Activated T-helper 1 cell treated with anti-CD3 and anti-CD28 coated beads, Interleukin-2, amount 50 U/mL, for 16 hours (primary cell): ENCODE results near the gene SAMD4B.
A peak's percentile ranks its signal among the peaks of the same experiment; 100 is the strongest.

ENCODE experiments used
- DNase-seq, 2 donors: peaks; one replicate each; pipeline ENCODE4 v3.0.0-alpha.2; 2020; ENCODE audit warnings: low read depth in 1 of 2, low spot score in 1 of 2

Gene SAMD4B

DNA sequence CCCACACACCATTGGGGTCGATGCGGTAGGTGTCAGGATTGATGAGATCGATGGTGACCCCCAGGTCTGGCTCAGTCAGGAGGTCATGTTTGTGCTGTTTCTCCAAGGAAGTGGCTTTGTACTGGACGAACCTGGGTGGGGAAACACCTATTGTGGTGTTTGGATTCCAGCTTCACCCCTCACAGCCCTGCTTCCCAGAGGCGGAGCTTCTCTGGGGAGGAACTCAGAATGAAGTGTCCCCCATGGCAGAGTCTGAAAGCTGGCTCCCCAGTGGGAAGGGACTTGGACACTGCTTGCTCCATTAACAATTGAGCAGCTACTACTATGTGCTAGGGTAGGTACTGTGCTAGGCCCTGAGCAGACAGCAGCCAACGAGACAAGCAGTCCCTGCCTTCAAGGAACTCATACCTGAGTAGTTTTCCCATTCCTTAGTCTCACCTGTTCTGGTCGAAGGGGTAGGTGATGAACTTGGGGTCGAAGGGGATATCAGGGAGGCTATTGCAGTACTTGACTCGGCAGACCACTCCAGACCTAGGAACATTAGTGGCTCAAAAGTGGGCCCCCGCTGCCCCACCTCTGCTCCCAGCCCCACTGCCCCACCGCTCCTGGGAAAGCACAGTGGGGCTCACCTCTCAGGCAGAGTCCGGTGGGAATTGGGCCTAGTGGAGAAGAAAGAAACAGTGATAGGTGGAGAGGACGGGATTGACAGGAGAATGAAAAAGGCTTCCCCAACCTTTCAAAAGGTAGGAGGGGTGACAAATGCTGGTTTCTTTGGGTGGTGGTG lies 47.6 kb downstream of the SAMD4B start:
- no peak for DNase-seq

DNA sequence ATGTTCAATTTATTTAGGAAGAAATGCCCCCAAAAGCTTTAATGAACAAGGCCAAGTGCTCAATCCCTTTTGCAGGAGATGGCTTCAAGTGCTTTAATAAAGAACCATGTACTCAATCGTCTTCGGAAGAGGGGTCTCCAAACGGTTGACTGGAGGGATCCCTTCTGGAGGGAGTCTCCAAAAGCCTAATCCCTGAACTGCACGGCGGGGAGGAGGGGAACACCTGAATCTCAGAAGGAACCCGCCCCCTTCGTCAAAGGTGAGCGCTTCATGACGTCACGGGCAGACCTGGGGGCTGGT lies 48.2 kb downstream of the SAMD4B start:
- DNase-seq = no peak

- peak; percentile 81 to 92 for DNase-seq
These were observed 48.7 kb downstream of the SAMD4B start, which contains the start of the genes MED29 and PAF1 for GRCh38 chr19:39390751-39391437. Gene MED29 (plus strand): TSS chr19:39391378. CDS start chr19:39391423, 45 bp downstream. Gene PAF1 (minus strand): TSS chr19:39391106. CDS start chr19:39390864, 242 bp downstream.

GRCh38 chr19:39397360-39398296 lies 55.4 kb downstream of the SAMD4B start:
- DNase-seq = peak; percentile 87 to 94

DNA sequence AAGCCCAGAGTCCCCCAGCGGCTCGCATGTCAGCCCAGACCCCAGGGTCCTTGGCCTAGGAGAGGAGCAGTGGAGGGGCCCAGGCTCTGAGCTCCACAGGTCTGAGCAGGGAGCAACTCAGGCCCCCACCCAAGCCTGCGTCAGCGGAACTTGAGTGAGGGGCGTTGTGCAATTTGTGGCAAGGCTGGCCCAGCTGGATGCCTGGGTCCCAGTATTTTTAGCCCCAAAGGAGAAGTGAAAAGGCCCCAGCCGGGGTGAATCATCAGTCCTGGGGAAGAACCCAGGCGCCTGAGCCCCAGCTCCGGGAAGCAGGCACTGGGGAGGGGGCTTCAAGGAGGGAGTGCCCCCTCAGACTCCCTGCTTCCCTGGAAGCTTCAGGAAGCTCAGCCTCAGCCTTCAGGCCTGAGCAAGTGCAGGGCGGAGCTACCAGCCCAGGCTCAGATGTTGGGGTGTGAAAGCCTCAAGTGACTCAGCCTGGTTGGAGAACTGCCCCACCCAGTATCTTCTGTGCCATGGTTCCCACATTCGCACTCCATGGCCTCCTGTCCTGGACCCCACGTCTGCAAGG lies 56.2 kb downstream of the SAMD4B start:
- DNase-seq = no peak

GRCh38 chr19:39399668-39400050 lies 57.4 kb downstream of the SAMD4B start:
- no peak for DNase-seq

GRCh38 chr19:39400061-39400460 lies 57.8 kb downstream of the SAMD4B start:
- no peak for DNase-seq

DNA sequence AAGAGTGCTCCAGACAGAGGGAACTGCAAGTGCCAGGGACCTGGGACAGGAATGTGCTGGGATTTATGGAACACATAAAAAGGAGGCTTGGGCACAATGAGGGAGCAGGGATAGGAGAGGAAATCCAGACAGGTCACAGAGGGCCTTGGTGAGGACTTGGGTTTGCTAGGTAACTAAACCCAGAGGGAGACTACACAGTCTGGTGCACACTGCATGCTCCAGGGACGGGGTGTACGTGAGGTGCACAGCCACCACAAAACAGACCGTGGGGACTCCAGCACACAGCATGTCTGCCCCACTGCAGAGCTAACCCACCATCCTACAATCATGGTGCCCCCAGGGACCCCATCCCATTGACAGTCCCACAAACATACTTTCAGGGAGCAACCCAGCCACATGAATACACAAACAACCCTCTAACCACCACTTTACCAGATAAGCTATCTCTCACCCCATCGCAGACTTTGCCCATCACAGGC lies 58.9 kb downstream of the SAMD4B start:
- no peak for DNase-seq

- DNase-seq = peak; percentile 68 to 69
These were observed 59.5 kb downstream of the SAMD4B start for GRCh38 chr19:39401549-39402345.

DNA sequence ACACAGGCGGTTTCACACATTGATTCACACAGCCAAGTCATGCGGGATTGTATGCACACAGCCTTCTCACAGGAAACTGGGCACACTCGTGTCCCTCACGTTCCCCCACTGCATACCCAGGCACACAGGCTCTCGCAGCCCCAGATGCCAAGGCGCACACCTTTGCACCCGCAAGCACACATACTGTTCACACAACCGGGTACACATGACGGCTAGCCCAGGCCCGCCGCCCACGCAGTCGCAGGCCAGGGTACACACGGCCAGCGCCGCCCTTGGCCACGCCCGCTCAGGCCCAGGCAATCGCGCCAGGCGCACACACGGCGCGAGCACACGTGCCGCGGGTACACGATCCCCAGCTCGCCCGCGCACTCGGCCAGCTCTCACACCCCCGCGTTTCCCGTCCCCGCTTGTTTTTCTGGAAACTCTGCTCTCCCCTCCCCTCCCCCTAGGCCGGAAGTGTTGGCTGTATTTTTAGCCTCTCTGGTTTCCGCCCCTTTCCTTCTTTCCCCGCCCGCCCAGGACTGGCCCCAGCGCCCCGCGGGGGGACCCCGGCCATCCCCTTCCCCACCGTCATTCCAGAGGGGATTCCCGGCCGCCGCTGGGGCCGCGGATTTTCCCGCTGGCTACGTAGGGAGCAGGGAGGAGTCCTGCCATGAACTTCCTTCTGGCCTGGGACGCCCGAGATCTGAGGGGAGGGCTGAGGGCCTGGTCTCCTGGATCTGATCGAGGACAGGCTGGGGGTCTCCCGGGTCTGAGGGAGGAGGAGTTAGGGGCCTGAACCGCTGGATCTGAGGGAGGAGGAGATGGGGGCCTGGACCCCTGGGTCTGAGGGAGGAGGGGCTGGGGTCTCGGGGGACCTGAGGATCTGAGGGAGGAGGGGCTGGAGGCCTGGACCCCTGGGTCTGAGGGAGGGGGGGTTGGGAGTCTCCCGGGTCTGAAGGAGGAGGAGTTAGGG lies 60.4 kb downstream of the SAMD4B start:
- DNase-seq = peak; percentile 61 to 76

DNA sequence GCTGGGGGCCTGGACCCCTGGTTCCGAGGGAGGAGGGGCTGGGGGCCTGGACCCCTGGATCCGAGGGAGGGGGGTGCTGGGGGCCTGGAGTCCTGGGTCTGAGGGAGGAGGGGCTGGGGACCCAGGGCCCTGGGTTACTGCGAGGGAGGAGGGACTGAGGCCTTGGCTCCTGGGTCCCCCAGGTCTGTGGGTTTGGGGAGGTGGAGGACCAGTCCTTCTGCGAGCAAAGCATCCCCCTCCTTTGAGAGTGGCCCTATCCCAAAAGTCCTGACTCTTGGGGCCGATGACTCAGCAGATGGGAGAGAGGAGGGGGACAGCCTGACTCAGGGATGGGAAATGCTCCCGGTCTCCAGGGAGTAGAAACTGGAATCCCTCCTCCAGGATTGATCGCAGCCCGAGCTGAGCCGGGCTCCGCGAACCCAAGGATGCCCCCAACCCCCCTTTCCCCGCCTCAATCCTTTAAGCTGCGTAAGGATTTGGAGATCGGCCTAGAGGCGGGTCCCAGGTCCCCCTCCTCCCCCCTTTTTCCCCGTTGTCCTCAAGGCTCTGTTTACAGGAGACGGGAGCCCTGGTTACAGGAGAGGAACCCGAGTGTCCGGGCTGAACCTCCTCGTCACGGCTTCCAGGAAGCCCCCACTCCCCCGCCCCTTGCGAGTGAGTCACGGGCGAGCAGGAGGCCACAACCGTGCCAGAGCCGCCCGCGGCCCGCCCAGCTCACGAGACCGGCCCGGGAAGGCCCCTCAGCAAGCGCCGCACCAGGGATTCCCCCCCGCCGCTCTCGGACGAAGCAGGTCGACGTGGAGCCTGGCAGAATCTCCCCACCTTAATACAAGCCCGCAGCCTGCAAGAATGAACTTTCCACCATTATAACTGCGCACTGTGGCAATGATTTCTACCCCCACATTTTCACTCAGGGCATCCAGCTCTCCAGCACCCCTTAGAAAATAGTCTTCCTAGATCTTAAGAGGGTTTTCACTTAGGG lies 61.4 kb downstream of the SAMD4B start:
- DNase-seq = peak; percentile 87 to 95

GRCh38 chr19:39405261-39405957 lies 63.2 kb downstream of the SAMD4B start:
- DNase-seq = no peak

DNA sequence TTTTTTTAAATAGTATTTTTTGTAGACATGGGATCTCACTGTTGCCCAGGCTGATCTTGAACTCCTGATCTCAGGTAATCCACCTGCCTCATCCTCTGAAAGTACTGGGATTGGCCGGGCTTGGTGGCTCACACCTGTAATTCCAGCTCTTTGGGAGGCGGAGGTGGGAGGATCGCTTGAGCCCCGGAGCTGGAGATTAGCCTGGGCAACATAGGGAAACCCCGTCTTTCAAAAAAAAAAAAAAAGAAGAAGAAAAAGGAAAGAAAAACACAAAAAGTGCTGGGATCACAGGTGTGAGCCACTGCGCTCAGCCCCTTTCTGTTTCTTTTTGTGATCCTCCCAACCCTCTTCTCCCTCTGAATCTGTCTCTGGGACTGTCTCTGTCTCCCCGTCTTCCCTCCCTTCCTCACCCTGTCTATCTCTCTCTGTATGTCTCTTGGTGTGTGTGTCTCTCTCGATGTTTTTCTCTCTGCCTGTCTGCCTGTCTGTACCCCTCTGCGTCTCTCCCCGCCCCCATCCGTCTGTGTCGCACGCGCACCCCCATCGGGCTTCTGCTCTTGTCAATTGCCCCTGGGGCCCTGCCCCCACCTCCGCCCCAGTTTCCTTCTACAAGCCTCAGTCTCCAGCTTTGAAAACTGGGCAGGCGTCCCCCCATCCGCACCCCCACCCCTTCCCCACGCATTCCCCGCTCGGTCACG lies 63.9 kb downstream of the SAMD4B start:
- DNase-seq = peak; percentile 70 to 80

GRCh38 chr19:39406656-39407409 lies 64.6 kb downstream of the SAMD4B start, which contains the start of gene ZFP36:
Gene ZFP36 (plus strand): TSS chr19:39406847. CDS start chr19:39406905, 58 bp downstream.
- DNase-seq = peak; percentile 80 to 84

- no peak for DNase-seq
These were observed 65.1 kb downstream of the SAMD4B start for GRCh38 chr19:39407410-39407659.
